SH-SY5Y (cell line): ENCODE data around the gene TSPOAP1.

ENCODE experiments used
- GATA2 ChIP-seq: IDR thresholded peaks from 2 replicates; pipeline ENCODE4 v1.6.1; 2011; ENCODE audit warnings: mild to moderate bottlenecking, low read depth, low read length
- GATA3 ChIP-seq: IDR thresholded peaks from 2 replicates; pipeline ENCODE4 v1.6.1; 2011; ENCODE audit warnings: low read depth, mild to moderate bottlenecking, low read length, moderate library complexity

TSPOAP1 gene

GRCh38 chr17:58353389-58353825, 24.8 kb upstream of the TSPOAP1 start:
- TF ChIP-seq GATA2: no peak
- no peak for TF ChIP-seq GATA3

- TF ChIP-seq GATA2 (no peak), GATA3 (no peak)
Measured at GRCh38 chr17:58352596-58353388, 24.2 kb upstream of the TSPOAP1 start.

GRCh38 chr17:58351831-58352595, 23.4 kb upstream of the TSPOAP1 start, which contains the start of gene SUPT4H1:
TSS of gene SUPT4H1 (minus strand) at chr17:58352201. CDS start at chr17:58352135, 66 bp downstream.
- TF ChIP-seq GATA3 (no peak), GATA2 (no peak)

GRCh38 chr17:58351182-58351581, 22.6 kb upstream of the TSPOAP1 start:
- TF ChIP-seq GATA3: no peak
- TF ChIP-seq GATA2: no peak

- TF ChIP-seq GATA2 (no peak), GATA3 (no peak)
Measured at GRCh38 chr17:58348038-58348437, 19.4 kb upstream of the TSPOAP1 start.

GRCh38 chr17:58345500-58345899, 16.9 kb upstream of the TSPOAP1 start:
- TF ChIP-seq GATA3 (no peak), GATA2 (no peak)

- TF ChIP-seq GATA3 (no peak), GATA2 (no peak)
Measured at GRCh38 chr17:58344791-58345157, 16.2 kb upstream of the TSPOAP1 start.

GRCh38 chr17:58344047-58344790, 15.6 kb upstream of the TSPOAP1 start:
- no peak for TF ChIP-seq GATA3
- TF ChIP-seq GATA2: no peak

GRCh38 chr17:58343131-58343530, 14.5 kb upstream of the TSPOAP1 start:
- TF ChIP-seq GATA3: no peak
- TF ChIP-seq GATA2: no peak

- TF ChIP-seq GATA3 (no peak), GATA2 (no peak)
Measured at GRCh38 chr17:58341861-58342475, 13.4 kb upstream of the TSPOAP1 start.

GRCh38 chr17:58340405-58340876, 11.8 kb upstream of the TSPOAP1 start:
- TF ChIP-seq GATA2: no peak
- TF ChIP-seq GATA3: no peak

- no peak for TF ChIP-seq GATA3
- TF ChIP-seq GATA2: no peak
Measured at GRCh38 chr17:58339755-58340404, 11.3 kb upstream of the TSPOAP1 start.
